Measurements from ENCODE around the gene CPNE4.

GRCh38 chr3:131804565-131805133, 230.2 kb downstream of the CPNE4 start:
- TF ChIP-seq CTCF (conservative IDR thresholded peaks at IDR 0.05) (no peak), ZFX (IDR thresholded peaks at IDR 0.05) (no peak)
